ENCODE data around the gene ITPR1.
A peak's percentile ranks its signal among the peaks of the same experiment; 100 is the strongest.

ITPR1 gene

GRCh38 chr3:4666071-4666470 is 172.9 kb downstream of the ITPR1 start:
- no peak for DNase-seq (ENCODE audit: low read depth)
- TF ChIP-seq CTCF (IDR thresholded peaks at IDR 0.05; ENCODE audit: low read depth, low read length, missing control alignments), result no peak
- in situ Hi-C loops (cut with HindIII; ENCODE audit: low sequenced_read_pairs), result no loop called here
- no peak overlapping the region for H3K4me3 ChIP-seq (ENCODE audit: low read depth, low read length)

- in situ Hi-C loops (cut with HindIII; ENCODE audit: low sequenced_read_pairs), result no loop called here
- no peak overlapping the region for H3K4me3 ChIP-seq (ENCODE audit: low read depth, low read length)
- peak; percentile 69 for TF ChIP-seq CTCF (IDR thresholded peaks at IDR 0.05; ENCODE audit: low read depth, low read length, missing control alignments)
- no peak for DNase-seq (ENCODE audit: low read depth)
Measured at GRCh38 chr3:4670352-4670751, 177.2 kb downstream of the ITPR1 start.

- no peak for DNase-seq (ENCODE audit: low read depth)
- in situ Hi-C loops (cut with HindIII; ENCODE audit: low sequenced_read_pairs), result no loop called here
Measured at GRCh38 chr3:4672725-4673275, 179.7 kb downstream of the ITPR1 start.

GRCh38 chr3:4674216-4674615 is 181.1 kb downstream of the ITPR1 start:
- in situ Hi-C loops (cut with HindIII; ENCODE audit: low sequenced_read_pairs), result no loop called here
- TF ChIP-seq CTCF (IDR thresholded peaks at IDR 0.05; ENCODE audit: low read depth, low read length, missing control alignments), result no peak
- no peak for DNase-seq (ENCODE audit: low read depth)
- H3K4me3 ChIP-seq (ENCODE audit: low read depth, low read length), result no peak overlapping the region

More at GRCh38 chr3:4672725-4673275, 179.7 kb downstream of the ITPR1 start:
- H3K4me3 ChIP-seq (ENCODE audit: low read depth, low read length), result no peak overlapping the region
- TF ChIP-seq CTCF (IDR thresholded peaks at IDR 0.05; ENCODE audit: low read depth, low read length, missing control alignments), result no peak

DNA sequence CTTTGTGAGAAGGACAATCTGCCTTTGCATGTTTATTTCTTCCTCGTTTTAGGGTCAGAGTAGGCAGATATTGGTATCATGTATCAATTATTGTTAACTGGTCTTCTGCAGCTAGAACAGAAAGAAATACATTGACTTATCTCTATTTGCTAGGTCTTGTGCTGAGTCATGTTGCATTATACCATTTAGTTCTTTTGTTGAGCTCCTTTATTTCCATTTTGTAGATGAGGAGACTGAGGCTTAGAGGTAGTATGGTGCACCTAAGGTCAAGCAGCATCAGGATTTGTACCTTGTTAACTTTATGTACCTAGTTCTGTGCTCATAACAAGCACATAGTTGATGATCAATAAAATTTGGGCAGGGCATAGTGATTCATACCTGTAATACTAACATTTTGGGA is 182.6 kb downstream of the ITPR1 start:
- in situ Hi-C loops (cut with HindIII; ENCODE audit: low sequenced_read_pairs), result no loop called here
- H3K4me3 ChIP-seq (ENCODE audit: low read depth, low read length), result no peak overlapping the region
- TF ChIP-seq CTCF (IDR thresholded peaks at IDR 0.05; ENCODE audit: low read depth, low read length, missing control alignments), result no peak
- no peak for DNase-seq (ENCODE audit: low read depth)

GRCh38 chr3:4678320-4678719 is 185.2 kb downstream of the ITPR1 start:
- in situ Hi-C loops (cut with HindIII; ENCODE audit: low sequenced_read_pairs), result no loop called here
- DNase-seq (ENCODE audit: low read depth), result no peak
- no peak overlapping the region for H3K4me3 ChIP-seq (ENCODE audit: low read depth, low read length)
- no peak for TF ChIP-seq CTCF (IDR thresholded peaks at IDR 0.05; ENCODE audit: low read depth, low read length, missing control alignments)

Data from astrocyte of the cerebellum (primary cell).